ENCODE results near the gene SPTBN2.

DNA sequence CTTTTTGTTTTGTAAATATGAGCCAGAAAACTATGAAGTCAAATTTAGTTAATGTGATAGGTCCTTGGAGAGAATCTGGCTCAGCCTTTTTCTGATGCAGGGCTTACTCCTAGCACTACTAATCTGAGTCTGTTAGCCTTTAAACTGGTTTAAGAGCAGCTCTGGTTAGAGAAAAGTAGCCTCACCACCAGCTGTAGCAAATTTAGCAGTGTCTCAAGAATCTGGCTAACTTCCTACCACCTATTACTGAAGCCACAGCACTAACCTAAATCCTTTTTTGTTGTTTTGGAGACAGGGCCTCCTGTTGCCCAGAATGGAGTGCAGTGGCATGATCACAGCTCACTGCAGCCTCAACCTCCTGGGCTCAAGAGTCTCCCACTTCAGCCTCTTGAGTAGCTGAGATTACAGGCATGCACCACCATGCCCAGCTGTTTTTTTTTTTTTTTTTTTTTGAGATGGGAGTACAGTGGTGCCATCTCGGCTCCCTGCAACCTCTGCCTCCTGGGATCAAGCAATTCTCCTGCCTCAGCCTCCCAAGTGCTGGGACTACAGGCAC lies 65.2 kb downstream of the SPTBN2 start:
- TF ChIP-seq ASH2L (IDR thresholded peaks at IDR 0.05; ENCODE audit: low read length) (no peak), HDAC6 (IDR thresholded peaks at IDR 0.05; ENCODE audit: low read depth, low read length) (no peak), SIN3A (conservative IDR thresholded peaks at IDR 0.05 in 1 of 2, IDR thresholded peaks at IDR 0.05 in 1 of 2; ENCODE audit: low read depth in 1 of 2, low read length in 2 of 2) (no peak), POLR2A (IDR thresholded peaks at IDR 0.05; ENCODE audit: control extremely low read depth in 1 of 2, low read depth in 2 of 2, low read length in 2 of 2) (no peak), FOSL1 (IDR thresholded peaks at IDR 0.05; ENCODE audit: insufficient read depth, low read depth, low read length) (no peak), RXRA (IDR thresholded peaks at IDR 0.05; ENCODE audit: insufficient read depth, low read depth, low read length) (no peak), ZNF274 (IDR thresholded peaks at IDR 0.05; ENCODE audit: borderline replicate concordance, extremely low read depth, low read length) (no peak), EZH2 (IDR thresholded peaks at IDR 0.05; ENCODE audit: low read depth, low read length, severe bottlenecking) (no peak), BRCA1 (IDR thresholded peaks at IDR 0.05; ENCODE audit: low read depth, low read length) (no peak), TAF1 (IDR thresholded peaks at IDR 0.05; ENCODE audit: low read depth, low read length) (no peak), RBBP5 (IDR thresholded peaks at IDR 0.05; ENCODE audit: borderline replicate concordance, low read depth, low read length) (no peak), JUN (IDR thresholded peaks at IDR 0.05; ENCODE audit: low read depth, low read length) (no peak), CHD1 (IDR thresholded peaks at IDR 0.05; ENCODE audit: low read depth, low read length) (no peak)
- TF ChIP-seq, protein P1, sequence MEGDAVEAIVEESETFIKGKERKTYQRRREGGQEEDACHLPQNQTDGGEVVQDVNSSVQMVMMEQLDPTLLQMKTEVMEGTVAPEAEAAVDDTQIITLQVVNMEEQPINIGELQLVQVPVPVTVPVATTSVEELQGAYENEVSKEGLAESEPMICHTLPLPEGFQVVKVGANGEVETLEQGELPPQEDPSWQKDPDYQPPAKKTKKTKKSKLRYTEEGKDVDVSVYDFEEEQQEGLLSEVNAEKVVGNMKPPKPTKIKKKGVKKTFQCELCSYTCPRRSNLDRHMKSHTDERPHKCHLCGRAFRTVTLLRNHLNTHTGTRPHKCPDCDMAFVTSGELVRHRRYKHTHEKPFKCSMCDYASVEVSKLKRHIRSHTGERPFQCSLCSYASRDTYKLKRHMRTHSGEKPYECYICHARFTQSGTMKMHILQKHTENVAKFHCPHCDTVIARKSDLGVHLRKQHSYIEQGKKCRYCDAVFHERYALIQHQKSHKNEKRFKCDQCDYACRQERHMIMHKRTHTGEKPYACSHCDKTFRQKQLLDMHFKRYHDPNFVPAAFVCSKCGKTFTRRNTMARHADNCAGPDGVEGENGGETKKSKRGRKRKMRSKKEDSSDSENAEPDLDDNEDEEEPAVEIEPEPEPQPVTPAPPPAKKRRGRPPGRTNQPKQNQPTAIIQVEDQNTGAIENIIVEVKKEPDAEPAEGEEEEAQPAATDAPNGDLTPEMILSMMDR (IDR thresholded peaks at IDR 0.05; ENCODE audit: control extremely low read depth in 1 of 3, insufficient read depth in 1 of 3, low read depth in 1 of 3, low read length in 3 of 3): no peak

Data from H1 (cell line).